CD4-positive, alpha-beta T cell treated with Interleukin-6 at 100 ng/mL for 8 hours (primary cell): ENCODE measurements around the gene METTL9.
A peak's percentile ranks its signal among the peaks of the same experiment; 100 is the strongest.
"Not testable (repeated sequence)": the region's sequence is repeated elsewhere in the genome, so short reads cannot be mapped to it uniquely, and the experiment has no call there.

Source experiments
- DNase-seq: peaks from one replicate; pipeline ENCODE4 v3.0.0-alpha.2; 2020; ENCODE audit warnings: mixed read lengths, low spot score

Gene METTL9

GRCh38 chr16:21574372-21574771 lies 25.0 kb upstream of the METTL9 start:
- no peak for DNase-seq

GRCh38 chr16:21576323-21576722 lies 23.1 kb upstream of the METTL9 start:
- not testable (repeated sequence) for DNase-seq

- DNase-seq: not testable (repeated sequence)
Measured at GRCh38 chr16:21577487-21577886, 21.9 kb upstream of the METTL9 start.

- not testable (repeated sequence) for DNase-seq
Measured at GRCh38 chr16:21578311-21578710, 21.1 kb upstream of the METTL9 start.

- DNase-seq: not testable (repeated sequence)
Measured at GRCh38 chr16:21580131-21580530, 19.2 kb upstream of the METTL9 start.

- no peak for DNase-seq
Measured at GRCh38 chr16:21580807-21581206, 18.6 kb upstream of the METTL9 start.

- DNase-seq: no peak
Measured at GRCh38 chr16:21584817-21585216, 14.6 kb upstream of the METTL9 start.

- not testable (repeated sequence) for DNase-seq
Measured at GRCh38 chr16:21588593-21588992, 10.8 kb upstream of the METTL9 start.

- DNase-seq: no peak
Measured at GRCh38 chr16:21589551-21589950, 9.8 kb upstream of the METTL9 start.

GRCh38 chr16:21590287-21590686 lies 9.1 kb upstream of the METTL9 start:
- DNase-seq: no peak

GRCh38 chr16:21590796-21591195 lies 8.6 kb upstream of the METTL9 start:
- DNase-seq: no peak

- no peak for DNase-seq
Measured at GRCh38 chr16:21592191-21592590, 7.2 kb upstream of the METTL9 start.

- no peak for DNase-seq
Measured at GRCh38 chr16:21593530-21594289, 5.7 kb upstream of the METTL9 start.

GRCh38 chr16:21597561-21598030 lies 1.8 kb upstream of the METTL9 start:
- no peak for DNase-seq

- no peak for DNase-seq
Measured at GRCh38 chr16:21598206-21598605, 1.2 kb upstream of the METTL9 start.

GRCh38 chr16:21598701-21599121 lies 666 bp upstream of the METTL9 start:
- peak; percentile 9 for DNase-seq

- peak; percentile 22 for DNase-seq
Measured at GRCh38 chr16:21600031-21600773, 825 bp downstream of the METTL9 start.

- DNase-seq: no peak
Measured at GRCh38 chr16:21602785-21603184, 3.4 kb downstream of the METTL9 start.

- DNase-seq: no peak
Measured at GRCh38 chr16:21603928-21604327, 4.6 kb downstream of the METTL9 start.

- not testable (repeated sequence) for DNase-seq
Measured at GRCh38 chr16:21605848-21606247, 6.5 kb downstream of the METTL9 start.

- peak; percentile 3 for DNase-seq
Measured at GRCh38 chr16:21608639-21609328, 9.4 kb downstream of the METTL9 start.

- DNase-seq: no peak
Measured at GRCh38 chr16:21610006-21610544, 10.7 kb downstream of the METTL9 start.
